HEK293 (cell line): ENCODE results near the gene UGT1A10.

ENCODE experiments used
- BCL11A ChIP-seq: fragments of 450-650 bp; formaldehyde crosslinking; IDR thresholded peaks from 2 replicates; pipeline ENCODE4 v1.5.1; 2016; ENCODE audit warnings: low read depth, missing biosample characterization, missing genetic modification characterization
- CTCF ChIP-seq: fragments of 450-650 bp; formaldehyde crosslinking; IDR thresholded peaks from 2 replicates; pipeline ENCODE4 v1.5.1; 2016; ENCODE audit warnings: missing biosample characterization, missing genetic modification characterization
- MZF1 ChIP-seq: fragments of 450-650 bp; formaldehyde crosslinking; IDR thresholded peaks from 2 replicates; pipeline ENCODE4 v1.5.1; 2017; ENCODE audit warnings: missing biosample characterization, missing genetic modification characterization, borderline replicate concordance
- SALL2 ChIP-seq: fragments of 450-650 bp; formaldehyde crosslinking; IDR thresholded peaks from 2 replicates; pipeline ENCODE4 v1.5.0; 2017; ENCODE audit warnings: missing biosample characterization, mild to moderate bottlenecking, missing genetic modification characterization, borderline replicate concordance
- ZNF274 ChIP-seq, 2 experiments: fragments of 200-500 bp in 1 of 2; fragments of 450-650 bp in 1 of 2; sonication (Bioruptor generic) in 1 of 2; formaldehyde crosslinking in 1 of 2; IDR thresholded peaks; 2 replicates each; pipeline versions ENCODE4 v1.5.1 to v1.6.1; 2014 to 2016; ENCODE audit warnings: borderline replicate concordance in 1 of 2, inconsistent platforms in 1 of 2, low read length in 1 of 2, missing biosample characterization in 1 of 2, missing genetic modification characterization in 1 of 2

GRCh38 chr2:233688341-233688740 lies 52.1 kb downstream of the UGT1A10 start:
- TF ChIP-seq BCL11A (no peak), MZF1 (tag by site-specific recombination) (no peak), SALL2 (tag by site-specific recombination) (no peak), CTCF (tag by site-specific recombination) (no peak), ZNF274 (IDR thresholded peaks at IDR 0.05; ENCODE audit: low read length) (no peak), ZNF274 (tag by site-specific recombination; IDR thresholded peaks at IDR 0.05; ENCODE audit: borderline replicate concordance) (no peak)
